ENCODE measurements around the gene PGD.

The PGD gene

DNA sequence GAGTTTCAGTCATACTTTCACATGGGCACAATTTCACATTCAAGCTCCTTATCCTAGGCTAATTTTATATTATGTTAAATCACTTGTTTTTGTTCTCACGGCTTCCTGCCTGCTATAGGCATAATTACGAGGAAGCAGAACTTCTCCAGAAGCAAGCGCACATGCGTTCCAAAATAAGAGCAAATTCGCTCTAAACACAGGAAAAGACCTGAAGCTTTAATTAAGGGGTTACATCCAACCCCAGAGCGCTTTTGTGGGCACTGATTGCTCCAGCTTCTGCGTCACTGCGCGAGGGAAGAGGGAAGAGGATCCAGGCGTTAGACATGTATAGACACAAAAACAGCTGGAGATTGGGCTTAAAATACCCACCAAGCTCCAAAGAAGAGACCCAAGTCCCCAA is 50.9 kb downstream of the PGD start, which contains the start of gene CORT:
Gene CORT, plus strand, starts transcription at position 281 of the 400 bp plus-strand sequence. CDS start 193 bp downstream, outside the sequence.
- TF ChIP-seq TCF12 (IDR thresholded peaks at IDR 0.05; ENCODE audit: low read depth), result no peak
- TF ChIP-seq, protein P1, sequence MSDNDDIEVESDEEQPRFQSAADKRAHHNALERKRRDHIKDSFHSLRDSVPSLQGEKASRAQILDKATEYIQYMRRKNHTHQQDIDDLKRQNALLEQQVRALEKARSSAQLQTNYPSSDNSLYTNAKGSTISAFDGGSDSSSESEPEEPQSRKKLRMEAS (IDR thresholded peaks at IDR 0.05), result no peak
- TF ChIP-seq, protein P2, sequence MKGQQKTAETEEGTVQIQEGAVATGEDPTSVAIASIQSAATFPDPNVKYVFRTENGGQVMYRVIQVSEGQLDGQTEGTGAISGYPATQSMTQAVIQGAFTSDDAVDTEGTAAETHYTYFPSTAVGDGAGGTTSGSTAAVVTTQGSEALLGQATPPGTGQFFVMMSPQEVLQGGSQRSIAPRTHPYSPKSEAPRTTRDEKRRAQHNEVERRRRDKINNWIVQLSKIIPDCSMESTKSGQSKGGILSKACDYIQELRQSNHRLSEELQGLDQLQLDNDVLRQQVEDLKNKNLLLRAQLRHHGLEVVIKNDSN (IDR thresholded peaks at IDR 0.05), result no peak
- TF ChIP-seq FOXM1 (IDR thresholded peaks at IDR 0.05; ENCODE audit: borderline replicate concordance, low read depth), result no peak
- TF ChIP-seq TAF1 (IDR thresholded peaks at IDR 0.05; ENCODE audit: low read depth), result no peak
- TF ChIP-seq, protein P3, sequence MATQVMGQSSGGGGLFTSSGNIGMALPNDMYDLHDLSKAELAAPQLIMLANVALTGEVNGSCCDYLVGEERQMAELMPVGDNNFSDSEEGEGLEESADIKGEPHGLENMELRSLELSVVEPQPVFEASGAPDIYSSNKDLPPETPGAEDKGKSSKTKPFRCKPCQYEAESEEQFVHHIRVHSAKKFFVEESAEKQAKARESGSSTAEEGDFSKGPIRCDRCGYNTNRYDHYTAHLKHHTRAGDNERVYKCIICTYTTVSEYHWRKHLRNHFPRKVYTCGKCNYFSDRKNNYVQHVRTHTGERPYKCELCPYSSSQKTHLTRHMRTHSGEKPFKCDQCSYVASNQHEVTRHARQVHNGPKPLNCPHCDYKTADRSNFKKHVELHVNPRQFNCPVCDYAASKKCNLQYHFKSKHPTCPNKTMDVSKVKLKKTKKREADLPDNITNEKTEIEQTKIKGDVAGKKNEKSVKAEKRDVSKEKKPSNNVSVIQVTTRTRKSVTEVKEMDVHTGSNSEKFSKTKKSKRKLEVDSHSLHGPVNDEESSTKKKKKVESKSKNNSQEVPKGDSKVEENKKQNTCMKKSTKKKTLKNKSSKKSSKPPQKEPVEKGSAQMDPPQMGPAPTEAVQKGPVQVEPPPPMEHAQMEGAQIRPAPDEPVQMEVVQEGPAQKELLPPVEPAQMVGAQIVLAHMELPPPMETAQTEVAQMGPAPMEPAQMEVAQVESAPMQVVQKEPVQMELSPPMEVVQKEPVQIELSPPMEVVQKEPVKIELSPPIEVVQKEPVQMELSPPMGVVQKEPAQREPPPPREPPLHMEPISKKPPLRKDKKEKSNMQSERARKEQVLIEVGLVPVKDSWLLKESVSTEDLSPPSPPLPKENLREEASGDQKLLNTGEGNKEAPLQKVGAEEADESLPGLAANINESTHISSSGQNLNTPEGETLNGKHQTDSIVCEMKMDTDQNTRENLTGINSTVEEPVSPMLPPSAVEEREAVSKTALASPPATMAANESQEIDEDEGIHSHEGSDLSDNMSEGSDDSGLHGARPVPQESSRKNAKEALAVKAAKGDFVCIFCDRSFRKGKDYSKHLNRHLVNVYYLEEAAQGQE (IDR thresholded peaks at IDR 0.05; ENCODE audit: low read depth), result no peak
- TF ChIP-seq EGR1 (IDR thresholded peaks at IDR 0.05), result no peak
- no peak for TF ChIP-seq RAD21 (IDR thresholded peaks at IDR 0.05; ENCODE audit: low read depth)
- TF ChIP-seq EP300 (IDR thresholded peaks at IDR 0.05; ENCODE audit: borderline replicate concordance), result no peak
- TF ChIP-seq CREB1 (IDR thresholded peaks at IDR 0.05; ENCODE audit: low read depth), result no peak
- no peak for TF ChIP-seq CEBPB (IDR thresholded peaks at IDR 0.05)
- no peak for TF ChIP-seq YY1 (IDR thresholded peaks at IDR 0.05; ENCODE audit: low read depth)
- no peak for TF ChIP-seq TEAD4 (IDR thresholded peaks at IDR 0.05)
- TF ChIP-seq NFIC (IDR thresholded peaks at IDR 0.05), result no peak
- TF ChIP-seq ZBTB7A (IDR thresholded peaks at IDR 0.05; ENCODE audit: low read depth), result no peak

DNA sequence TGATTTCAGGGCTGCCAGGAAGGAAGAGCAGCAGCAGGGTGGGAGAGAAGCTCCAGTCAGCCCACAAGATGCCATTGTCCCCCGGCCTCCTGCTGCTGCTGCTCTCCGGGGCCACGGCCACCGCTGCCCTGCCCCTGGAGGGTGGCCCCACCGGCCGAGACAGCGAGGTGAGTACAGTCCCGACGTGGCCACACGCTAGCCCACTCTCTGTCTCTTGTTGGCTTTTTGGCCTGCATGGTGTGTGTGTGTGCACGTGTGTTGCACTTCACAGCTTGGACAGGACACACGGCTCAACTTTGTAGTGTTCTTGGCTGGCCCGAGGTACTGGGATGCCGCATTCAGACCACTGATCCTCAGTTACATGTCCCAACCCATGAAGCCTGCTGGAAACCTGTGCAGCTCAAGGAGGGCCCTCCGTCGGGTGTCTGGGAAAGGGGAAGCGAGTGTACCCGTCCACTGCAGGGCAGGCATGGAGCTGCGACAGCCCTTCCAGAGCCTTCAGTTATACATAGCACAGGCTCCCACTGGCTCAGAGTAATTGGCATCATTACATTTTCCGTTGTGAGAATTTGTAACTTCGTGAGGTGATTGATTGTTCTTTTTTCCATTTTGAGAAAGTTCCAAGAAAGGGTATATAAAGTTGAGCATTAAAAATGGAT is 51.4 kb downstream of the PGD start:
- TF ChIP-seq YY1 (IDR thresholded peaks at IDR 0.05; ENCODE audit: low read depth), result no peak
- TF ChIP-seq EP300 (IDR thresholded peaks at IDR 0.05; ENCODE audit: borderline replicate concordance), result no peak
- no peak for TF ChIP-seq TAF1 (IDR thresholded peaks at IDR 0.05; ENCODE audit: low read depth)
- no peak for TF ChIP-seq TEAD4 (IDR thresholded peaks at IDR 0.05)
- no peak for TF ChIP-seq CREB1 (IDR thresholded peaks at IDR 0.05; ENCODE audit: low read depth)
- no peak for TF ChIP-seq NFIC (IDR thresholded peaks at IDR 0.05)
- TF ChIP-seq, protein P1 (IDR thresholded peaks at IDR 0.05), result no peak
- TF ChIP-seq CEBPB (IDR thresholded peaks at IDR 0.05), result no peak
- no peak for TF ChIP-seq EGR1 (IDR thresholded peaks at IDR 0.05)
- TF ChIP-seq, protein P3 (IDR thresholded peaks at IDR 0.05; ENCODE audit: low read depth), result no peak
- TF ChIP-seq ZBTB7A (IDR thresholded peaks at IDR 0.05; ENCODE audit: low read depth), result no peak
- TF ChIP-seq, protein P2 (IDR thresholded peaks at IDR 0.05), result no peak
- TF ChIP-seq FOXM1 (IDR thresholded peaks at IDR 0.05; ENCODE audit: borderline replicate concordance, low read depth), result no peak
- no peak for TF ChIP-seq TCF12 (IDR thresholded peaks at IDR 0.05; ENCODE audit: low read depth)
- TF ChIP-seq RAD21 (IDR thresholded peaks at IDR 0.05; ENCODE audit: low read depth), result no peak

DNA sequence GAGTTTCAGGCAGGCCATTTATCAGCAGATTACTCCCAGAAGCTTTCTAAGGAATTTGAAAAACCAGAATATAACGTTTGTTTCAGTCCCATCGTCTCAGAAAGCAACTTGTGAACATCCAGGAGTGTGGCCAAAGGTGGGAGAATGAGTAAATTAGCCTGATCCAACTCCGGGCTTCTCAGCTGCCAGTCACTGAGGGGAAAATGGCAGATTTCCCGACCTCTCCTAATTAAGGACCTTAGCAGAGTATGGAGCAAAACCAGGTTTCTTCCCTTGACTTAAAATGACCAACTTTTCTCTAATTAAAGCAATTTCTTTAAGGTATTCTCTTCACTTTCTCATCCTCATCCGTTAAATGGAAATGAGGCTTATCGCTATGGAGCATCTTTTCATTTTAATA is 52.0 kb downstream of the PGD start:
- no peak for TF ChIP-seq RAD21 (IDR thresholded peaks at IDR 0.05; ENCODE audit: low read depth)
- TF ChIP-seq TAF1 (IDR thresholded peaks at IDR 0.05; ENCODE audit: low read depth), result no peak
- TF ChIP-seq, protein P2 (IDR thresholded peaks at IDR 0.05), result no peak
- no peak for TF ChIP-seq CEBPB (IDR thresholded peaks at IDR 0.05)
- TF ChIP-seq, protein P3 (IDR thresholded peaks at IDR 0.05; ENCODE audit: low read depth), result no peak
- TF ChIP-seq, protein P1 (IDR thresholded peaks at IDR 0.05), result no peak
